KOPT-K1 (cell line): ENCODE data around the gene FCAMR.

ENCODE experiments used
- H3K27ac ChIP-seq: fragments of 200-600 bp; sonication (generic); 2 replicates; pipeline ENCODE4 v1.5.1; 2016; ENCODE audit warnings: antibody characterized with exemption, mild to moderate bottlenecking, low read depth, low read length; ENCODE audit not compliant: poor library complexity, severe bottlenecking
- H3K36me3 ChIP-seq: fragments of 200-600 bp; sonication (generic); 2 replicates; pipeline ENCODE4 v1.5.1; 2017; ENCODE audit warnings: antibody characterized with exemption, mild to moderate bottlenecking, low read length, moderate library complexity; ENCODE audit not compliant: insufficient read depth
- H3K9me3 ChIP-seq: fragments of 200-600 bp; sonication (generic); 2 replicates; pipeline ENCODE4 v1.5.1; 2017; ENCODE audit warnings: antibody characterized with exemption, low read length, mild to moderate bottlenecking; ENCODE audit not compliant: insufficient read depth, poor library complexity, severe bottlenecking

FCAMR gene

GRCh38 chr1:206921772-206922265 is 48.4 kb downstream of the FCAMR start, which contains the start of gene FCMR:
Gene FCMR, minus strand, starts transcription at chr1:206921941. Its CDS starts 87 bp downstream, at chr1:206921854.
- H3K36me3 ChIP-seq: no peaks in the 10 kb centered on the region
- peak within 1 kb of the TSS; percentile 88 for H3K27ac ChIP-seq
- H3K9me3 ChIP-seq: no peaks in the 10 kb centered on the region

- Histone ChIP-seq H3K27ac (no peak overlapping the region), H3K9me3 (no peaks in the 10 kb centered on the region), H3K36me3 (no peaks in the 10 kb centered on the region)
Observed at GRCh38 chr1:206918076-206918475, 52.2 kb downstream of the FCAMR start.

- H3K27ac ChIP-seq: no peak overlapping the region
- H3K9me3 ChIP-seq: no peaks in the 10 kb centered on the region
- H3K36me3 ChIP-seq: no peaks in the 10 kb centered on the region
Observed at GRCh38 chr1:206916000-206916709, 54.1 kb downstream of the FCAMR start.

GRCh38 chr1:206915030-206915735 is 55.1 kb downstream of the FCAMR start:
- Histone ChIP-seq H3K27ac (no peak overlapping the region), H3K36me3 (no peaks in the 10 kb centered on the region), H3K9me3 (no peaks in the 10 kb centered on the region)

- H3K27ac ChIP-seq: no peak overlapping the region
- H3K36me3 ChIP-seq: no peaks in the 10 kb centered on the region
- no peaks in the 10 kb centered on the region for H3K9me3 ChIP-seq
Observed at GRCh38 chr1:206913766-206914537, 56.3 kb downstream of the FCAMR start.

- H3K27ac ChIP-seq: no peak overlapping the region
- H3K36me3 ChIP-seq: no peaks in the 10 kb centered on the region
- H3K9me3 ChIP-seq: no peaks in the 10 kb centered on the region
Observed at GRCh38 chr1:206912445-206913095, 57.7 kb downstream of the FCAMR start.

- H3K27ac ChIP-seq: no peak overlapping the region
- H3K9me3 ChIP-seq: no peaks in the 10 kb centered on the region
- H3K36me3 ChIP-seq: no peaks in the 10 kb centered on the region
Observed at GRCh38 chr1:206911064-206911663, 59.1 kb downstream of the FCAMR start.

GRCh38 chr1:206909883-206910318 is 60.4 kb downstream of the FCAMR start:
- H3K9me3 ChIP-seq: no peaks in the 10 kb centered on the region
- no peaks in the 10 kb centered on the region for H3K36me3 ChIP-seq
- no peak overlapping the region for H3K27ac ChIP-seq

- H3K27ac ChIP-seq: no peak overlapping the region
- no peaks in the 10 kb centered on the region for H3K9me3 ChIP-seq
Observed at GRCh38 chr1:206909161-206909882, 60.9 kb downstream of the FCAMR start.

GRCh38 chr1:206908038-206908437 is 62.2 kb downstream of the FCAMR start:
- Histone ChIP-seq H3K36me3 (no peaks in the 10 kb centered on the region), H3K27ac (no peak overlapping the region), H3K9me3 (no peaks in the 10 kb centered on the region)

More at GRCh38 chr1:206909161-206909882, 60.9 kb downstream of the FCAMR start:
- no peaks in the 10 kb centered on the region for H3K36me3 ChIP-seq
